Gastrocnemius medialis (tissue), 4 donors: ENCODE results near the gene CASTOR1. TPM values are rescaled to one million over a fixed set of nuclear protein-coding genes. Genes with fewer than 3 reads are reported as not detected.

Experiments
- ATAC-seq, 2 donors: fragments of 150-250 bp; one replicate each; pipeline ENCODE4 v1.9.1; 2016
- DNase-seq, 2 donors: peaks; one replicate each; pipeline ENCODE4 v3.0.0-alpha.2; 2019
- H3K27ac ChIP-seq, 4 donors: fragments of 200-600 bp; sonication (generic); 1 replicate in 1 of 4; 2 replicates in 3 of 4; pipeline ENCODE4 v1.5.1; 2016 to 2018; ENCODE audit warnings: mild to moderate bottlenecking in 2 of 4, moderate library complexity in 1 of 4
- H3K27me3 ChIP-seq, 3 donors: fragments of 200-600 bp; sonication (generic) in 2 of 3; 1 replicate in 1 of 3; 2 replicates in 2 of 3; pipeline versions ENCODE4 v1.5.1 to v1.6.0; 2016 to 2019; ENCODE audit warnings: mild to moderate bottlenecking in 1 of 3, moderate library complexity in 1 of 3
- H3K36me3 ChIP-seq, 2 donors: fragments of 200-600 bp; sonication (generic) in 1 of 2; one replicate each; pipeline ENCODE4 v1.5.1; 2017 to 2018
- H3K4me1 ChIP-seq, 2 donors: fragments of 200-600 bp; sonication (generic) in 1 of 2; one replicate each; pipeline ENCODE4 v1.5.1; 2016 to 2017; ENCODE audit warnings: mild to moderate bottlenecking in 2 of 2
- H3K4me3 ChIP-seq, 4 donors: fragments of 200-600 bp; sonication (generic) in 3 of 4; 1 replicate in 1 of 4; 2 replicates in 3 of 4; pipeline ENCODE4 v1.5.1; 2016 to 2019; ENCODE audit warnings: mild to moderate bottlenecking in 2 of 4
- H3K9me3 ChIP-seq, 3 donors: fragments of 200-600 bp; sonication (generic) in 2 of 3; 1 replicate in 1 of 3; 2 replicates in 2 of 3; pipeline ENCODE4 v1.5.1; 2016 to 2019
- CTCF ChIP-seq, 5 experiments: fragments of 450-650 bp in 3 of 5; fragments of 200-600 bp in 2 of 5; sonication (generic) in 2 of 5; IDR thresholded peaks in 4 of 5; conservative IDR thresholded peaks in 1 of 5; 1 replicate in 4 of 5; 2 replicates in 1 of 5; pipeline ENCODE4 v1.5.1; 2016 to 2019; ENCODE audit warnings: antibody characterized with exemption in 5 of 5, mild to moderate bottlenecking in 3 of 5, moderate library complexity in 3 of 5
- POLR2A ChIP-seq, 2 donors: fragments of 450-650 bp; IDR thresholded peaks; one replicate each; pipeline ENCODE4 v1.6.1; 2017; ENCODE audit warnings: antibody characterized with exemption in 2 of 2, mild to moderate bottlenecking in 2 of 2, moderate library complexity in 2 of 2
- in situ Hi-C, 4 donors: fragments of 200-750 bp; cut with MboI; loops; one replicate each; pipeline versions ENCODE4 v1.15.0 to v1.8.0; 2017; ENCODE audit warnings: low sequenced_read_pairs in 4 of 4
- intact Hi-C: fragments of 100-400 bp; cut with DNase I; formaldehyde crosslinking; loops from one replicate; pipeline ENCODE4 v1.15.1; 2023; ENCODE audit warnings: low total_unique reads
- total RNA-seq, 4 donors: library from RNA; depleted of rRNA; stranded (reverse); fragments of >200 nt; gene quantifications; one replicate each; pipeline versions ENCODE4 v1.1.0 to v1.2.3, GENCODE V29; 2016

The CASTOR1 gene
- total RNA-seq, 4 donors from 2014 or later, result 3.5 to 6.5 (median 5.6) TPM

GRCh38 chr22:30310881-30311771 lies 21.8 kb upstream of the CASTOR1 start:
- TF ChIP-seq POLR2A (IDR thresholded peaks at IDR 0.05) (no peak), CTCF (IDR thresholded peaks at IDR 0.05 in 4 of 5, conservative IDR thresholded peaks at IDR 0.05 in 1 of 5) (no peak)
- peak; percentile 43 to 69 for DNase-seq
- peak overlapping the region; percentile 57 to 71 (median 69) for H3K27ac ChIP-seq
- in situ Hi-C loops, result no loop called here
- H3K36me3 ChIP-seq, result no peaks in the 10 kb centered on the region
- no peaks in the 10 kb centered on the region for H3K27me3 ChIP-seq
- intact Hi-C loops, result no loop called here
- peaks cover 56 to 61% of the 10 kb centered on the region in 2 donors for H3K4me1 ChIP-seq
- H3K4me3 ChIP-seq, result no peak overlapping the region
- H3K9me3 ChIP-seq, result no peaks in the 10 kb centered on the region
- ATAC-seq, result peak; percentile 72 to 75

- H3K9me3 ChIP-seq, result no peaks in the 10 kb centered on the region
- DNase-seq, result peak; percentile 28 to 45
- TF ChIP-seq POLR2A (IDR thresholded peaks at IDR 0.05) (no peak), CTCF (IDR thresholded peaks at IDR 0.05 in 4 of 5, conservative IDR thresholded peaks at IDR 0.05 in 1 of 5) (no peak)
- peak overlapping the region; percentile 57 to 71 (median 69) for H3K27ac ChIP-seq
- intact Hi-C loops (no loop called here), in situ Hi-C loops (no loop called here)
- H3K27me3 ChIP-seq, result no peaks in the 10 kb centered on the region
- H3K36me3 ChIP-seq, result no peaks in the 10 kb centered on the region
- peak; percentile 25 to 58 for ATAC-seq
- H3K4me1 ChIP-seq, result peaks cover 64 to 66% of the 10 kb centered on the region in 2 donors
- H3K4me3 ChIP-seq, result no peak overlapping the region
Observed at GRCh38 chr22:30309951-30310741, 20.8 kb upstream of the CASTOR1 start.

- intact Hi-C loops (no loop called here), in situ Hi-C loops (no loop called here)
- TF ChIP-seq CTCF (IDR thresholded peaks at IDR 0.05 in 4 of 5, conservative IDR thresholded peaks at IDR 0.05 in 1 of 5) (no peak), POLR2A (IDR thresholded peaks at IDR 0.05) (no peak)
- H3K36me3 ChIP-seq, result no peaks in the 10 kb centered on the region
- H3K4me1 ChIP-seq, result peaks cover 72 to 81% of the 10 kb centered on the region in 2 donors
- peak overlapping the region; percentile 3 to 86 (median 64) for H3K27ac ChIP-seq
- H3K27me3 ChIP-seq, result no peaks in the 10 kb centered on the region
- H3K9me3 ChIP-seq, result no peaks in the 10 kb centered on the region
- DNase-seq (no peak), ATAC-seq (no peak)
- no peak overlapping the region for H3K4me3 ChIP-seq
Observed at GRCh38 chr22:30308518-30309230, 19.4 kb upstream of the CASTOR1 start.

GRCh38 chr22:30308093-30308492 lies 18.8 kb upstream of the CASTOR1 start:
- DNase-seq (no peak), ATAC-seq (no peak)
- Histone ChIP-seq H3K36me3 (no peaks in the 10 kb centered on the region), H3K9me3 (no peaks in the 10 kb centered on the region), H3K27ac (peak overlapping the region in 1 of 4 donors; percentile 86), H3K4me1 (peaks cover 71 to 86% of the 10 kb centered on the region in 2 donors), H3K4me3 (no peak overlapping the region), H3K27me3 (no peaks in the 10 kb centered on the region)
- in situ Hi-C loops (no loop called here), intact Hi-C loops (no loop called here)
- TF ChIP-seq POLR2A (IDR thresholded peaks at IDR 0.05) (no peak), CTCF (IDR thresholded peaks at IDR 0.05 in 4 of 5, conservative IDR thresholded peaks at IDR 0.05 in 1 of 5) (no peak)
